ENCODE results near the gene NETO1.

The NETO1 gene

DNA sequence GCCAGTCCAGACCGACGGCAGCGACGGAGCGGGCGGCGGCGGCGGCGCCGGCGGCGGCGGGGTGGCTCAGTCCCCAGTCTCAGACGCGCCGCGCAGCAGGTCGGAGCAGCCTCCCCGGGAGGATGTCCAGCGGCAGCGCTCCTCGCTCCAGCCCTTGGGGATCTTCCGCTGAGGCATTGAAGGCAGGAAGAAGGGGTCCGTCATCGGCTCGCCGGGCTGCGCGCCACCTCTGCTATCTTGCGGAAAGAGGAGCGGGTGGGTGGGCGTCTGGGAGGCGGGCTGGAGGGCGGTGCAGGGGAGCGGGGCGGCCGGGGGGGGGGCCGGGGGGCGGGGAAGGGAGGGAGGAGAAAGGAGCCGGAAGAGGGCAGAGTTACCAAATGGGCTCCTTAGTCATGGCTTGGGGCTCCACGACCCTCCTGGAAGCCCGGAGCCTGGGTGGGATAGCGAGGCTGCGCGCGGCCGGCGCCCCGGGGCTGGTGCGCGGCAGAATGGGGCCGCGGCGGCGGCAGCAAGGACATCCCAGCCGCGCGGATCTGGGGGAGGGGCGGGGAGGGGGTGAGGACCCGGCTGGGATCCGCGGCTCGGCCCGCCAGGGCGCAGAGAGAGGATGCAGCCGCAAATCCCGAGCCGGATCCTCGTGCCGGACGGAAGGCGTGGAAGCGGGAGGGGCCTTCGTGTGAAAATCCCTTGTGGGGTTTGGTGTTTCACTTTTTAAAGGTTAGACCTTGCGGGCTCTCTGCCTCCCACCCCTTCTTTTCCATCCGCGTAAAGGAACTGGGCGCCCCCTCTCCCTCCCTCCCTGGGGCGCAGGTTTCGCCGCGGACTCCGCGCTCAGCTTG, at the start of gene NETO1:
Gene NETO1 (minus strand): TSS at position 242 of the 839 bp plus-strand sequence. CDS start 696 bp downstream, outside the sequence.
- DNase-seq: peak; percentile 20

DNA sequence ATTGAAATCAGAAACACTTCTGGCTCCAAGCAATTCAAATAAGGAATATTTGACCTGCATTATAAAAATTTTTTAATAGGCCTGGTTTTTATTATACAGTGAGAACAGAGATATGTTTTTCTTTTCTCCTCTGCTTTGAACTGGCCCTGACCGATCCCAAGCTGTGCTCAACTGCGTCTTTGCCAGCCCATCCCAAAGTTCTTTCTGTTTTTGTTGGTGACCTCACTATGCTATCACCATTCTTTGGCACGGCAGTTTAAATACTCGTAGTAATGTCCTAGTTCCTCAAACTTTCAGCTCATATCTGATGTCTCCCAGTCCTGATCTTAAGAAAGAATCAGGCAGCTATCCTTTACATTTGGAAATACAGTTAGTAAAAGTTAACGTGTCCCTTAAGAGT, 42.3 kb upstream of the NETO1 start:
- DNase-seq: no peak

GRCh38 chr18:72908181-72908580, 40.4 kb upstream of the NETO1 start:
- no peak for DNase-seq

GRCh38 chr18:72903033-72903432, 35.2 kb upstream of the NETO1 start:
- DNase-seq: no peak

- no peak for DNase-seq
Measured at GRCh38 chr18:72899338-72899737, 31.6 kb upstream of the NETO1 start.

DNA sequence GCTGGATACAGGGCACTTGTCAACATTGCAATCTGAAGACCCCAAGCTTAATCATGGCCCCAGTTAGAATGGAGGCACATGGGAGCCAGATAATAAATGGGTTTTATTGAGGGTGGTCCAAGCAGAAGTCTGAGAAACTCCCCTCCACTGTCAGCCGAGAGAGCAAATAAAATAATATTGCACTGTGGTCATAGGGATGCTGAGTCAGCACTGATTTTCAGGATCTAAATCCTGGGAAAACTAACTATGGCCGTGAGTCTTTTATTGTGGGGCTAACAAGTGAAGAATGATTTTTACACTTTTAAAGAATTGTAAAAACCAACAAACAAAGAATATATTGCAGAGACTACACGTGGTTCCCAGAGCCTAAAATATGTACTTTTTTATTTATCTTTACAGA, 31.1 kb upstream of the NETO1 start:
- no peak for DNase-seq

GRCh38 chr18:72895548-72895947, 27.8 kb upstream of the NETO1 start:
- no peak for DNase-seq

DNA sequence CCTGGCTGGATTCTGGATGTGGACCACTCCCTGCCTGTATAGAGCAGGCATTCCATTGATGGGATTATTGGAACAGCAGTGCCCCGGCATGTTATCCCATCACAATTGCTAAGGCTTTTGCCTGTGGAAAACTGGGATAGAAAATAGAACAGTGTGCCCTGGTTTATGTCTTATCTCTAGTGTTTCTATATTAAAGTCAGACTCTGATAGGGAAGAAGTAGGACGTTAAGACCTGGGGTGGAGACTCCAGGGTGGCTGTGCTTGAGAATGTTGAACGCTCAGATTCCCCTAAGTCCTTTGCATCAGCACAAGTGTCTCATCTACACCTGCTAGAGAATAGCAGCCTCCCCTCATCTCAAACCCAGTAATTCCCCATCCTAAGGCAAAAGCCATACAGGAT, 10.8 kb upstream of the NETO1 start:
- DNase-seq: no peak

- DNase-seq: no peak
Measured at GRCh38 chr18:72878143-72878542, 10.4 kb upstream of the NETO1 start.

- no peak for DNase-seq
Measured at GRCh38 chr18:72871091-72871490, 3.3 kb upstream of the NETO1 start.

DNA sequence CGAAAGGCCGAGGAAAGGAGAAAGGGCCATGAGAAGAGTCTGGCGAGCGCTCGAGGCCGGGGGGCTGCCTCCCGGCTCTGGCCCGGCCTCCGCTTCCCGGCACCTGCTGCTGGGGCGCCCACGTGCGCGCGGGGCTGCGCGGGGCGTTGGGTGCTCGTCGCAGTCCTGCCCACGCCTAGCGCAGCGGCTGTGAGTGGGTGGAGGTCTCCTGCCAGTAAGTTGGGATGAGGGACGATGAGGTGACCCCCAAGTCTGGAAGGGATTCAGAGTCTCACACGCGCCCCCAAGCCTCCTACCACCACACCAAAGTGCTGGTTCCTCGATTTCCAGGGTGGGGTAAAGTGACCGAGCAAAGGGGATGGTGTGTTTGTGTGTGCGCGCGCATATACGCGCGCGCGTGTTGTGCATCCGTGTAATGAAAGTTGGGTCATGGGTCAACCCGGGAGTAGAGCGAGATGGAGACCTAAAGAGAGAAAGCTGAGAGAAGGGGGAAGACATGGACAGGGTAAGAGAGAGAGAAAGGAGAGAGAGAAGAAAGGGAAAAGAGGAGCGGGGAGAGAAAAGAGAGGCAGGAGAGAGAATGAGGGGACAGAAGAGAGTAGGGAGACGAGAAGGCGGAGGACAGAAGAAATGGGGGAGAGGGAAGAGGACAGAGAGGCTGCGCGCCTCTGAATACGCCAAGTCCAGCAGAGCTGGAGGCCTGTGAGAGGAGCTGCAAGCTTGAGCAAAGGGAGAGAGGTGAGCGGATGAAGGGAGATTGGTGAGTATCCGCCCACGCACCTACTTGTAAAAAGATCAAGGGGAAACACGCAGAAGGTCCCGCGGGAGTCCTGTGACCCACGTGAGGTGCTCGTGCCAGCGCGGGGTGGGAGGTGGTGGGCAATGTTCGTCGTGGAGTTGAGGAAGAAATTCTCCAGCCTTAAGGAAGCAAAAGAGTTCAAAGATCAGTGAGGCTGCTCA, 1.7 kb upstream of the NETO1 start:
- no peak for DNase-seq

- DNase-seq: peak; percentile 21
Measured at GRCh38 chr18:72868585-72869225, 918 bp upstream of the NETO1 start.

DNA sequence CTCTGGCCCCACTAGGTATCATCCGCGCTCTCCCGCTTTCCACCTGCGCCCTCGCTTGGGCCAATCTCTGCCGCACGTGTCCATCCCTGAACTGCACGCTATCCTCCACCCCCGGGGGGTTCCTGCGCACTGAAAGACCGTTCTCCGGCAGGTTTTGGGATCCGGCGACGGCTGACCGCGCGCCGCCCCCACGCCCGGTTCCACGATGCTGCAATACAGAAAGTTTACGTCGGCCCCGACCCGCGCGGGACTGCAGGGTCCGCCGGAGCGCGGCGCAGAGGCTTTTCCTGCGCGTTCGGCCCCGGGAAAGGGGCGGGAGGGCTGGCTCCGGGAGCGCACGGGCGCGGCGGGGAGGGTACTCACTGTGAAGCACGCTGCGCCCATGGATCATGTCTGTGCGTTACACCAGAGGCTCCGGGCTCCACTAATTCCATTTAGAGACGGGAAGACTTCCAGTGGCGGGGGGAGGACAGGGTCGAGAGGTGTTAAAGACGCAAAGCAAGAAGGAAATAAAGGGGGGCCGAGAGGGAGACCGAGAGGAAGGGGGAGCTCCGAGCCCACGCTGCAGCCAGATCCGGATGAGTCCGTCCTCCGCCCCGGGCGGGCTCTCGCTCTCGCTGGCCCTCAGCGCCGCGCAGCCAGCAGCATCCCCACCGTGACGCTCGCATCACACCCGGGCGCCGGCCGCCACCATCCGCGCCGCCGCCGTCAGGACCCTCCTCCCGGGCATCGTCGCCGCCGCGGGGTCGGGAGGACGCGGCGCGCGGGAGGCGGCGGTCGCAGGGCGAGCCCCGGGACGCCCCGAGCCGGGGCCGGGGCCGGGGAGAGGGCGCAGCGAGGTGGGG, 664 bp downstream of the NETO1 start:
- DNase-seq: peak; percentile 16

GRCh38 chr18:72866442-72866900, 1.3 kb downstream of the NETO1 start:
- no peak for DNase-seq

- no peak for DNase-seq
Measured at GRCh38 chr18:72863754-72864153, 4.0 kb downstream of the NETO1 start.

DNA sequence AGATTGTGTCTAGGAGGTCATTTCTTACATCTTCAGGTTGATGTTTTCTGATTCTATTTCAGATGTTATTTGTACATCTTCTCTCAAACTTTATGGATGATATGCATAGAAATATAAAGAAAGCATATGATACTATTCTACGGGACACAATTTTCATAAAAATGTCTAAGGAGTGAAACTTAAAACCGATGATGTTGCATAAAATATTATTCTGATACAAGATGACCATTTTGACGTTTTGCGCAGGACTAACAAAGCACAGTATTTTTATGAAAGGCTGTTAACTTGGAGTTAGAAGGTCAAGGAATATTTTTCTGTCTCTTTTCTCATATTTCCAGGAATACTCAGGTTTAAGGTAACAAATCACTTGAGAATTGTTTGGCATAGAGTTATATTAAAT, 8.7 kb downstream of the NETO1 start:
- no peak for DNase-seq

DNA sequence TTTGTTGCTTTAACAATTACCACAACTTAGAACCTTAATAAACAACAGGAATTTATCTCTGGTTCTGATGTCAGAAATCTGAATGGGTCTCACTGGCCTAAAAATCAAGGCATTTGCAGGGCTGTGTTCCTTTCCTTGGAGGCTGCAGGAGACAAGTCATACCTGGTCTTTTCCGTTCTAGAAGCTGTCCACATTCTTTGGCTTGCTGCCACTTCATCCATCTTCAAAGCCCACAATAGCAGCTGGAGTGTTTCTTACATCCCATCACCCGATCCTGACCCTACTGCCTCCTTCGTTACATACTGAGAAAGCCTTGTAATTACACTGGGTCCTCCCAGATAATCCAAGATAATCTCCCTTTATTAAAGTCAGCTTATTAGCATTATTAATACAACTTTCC, 18.1 kb downstream of the NETO1 start:
- DNase-seq: no peak

DNA sequence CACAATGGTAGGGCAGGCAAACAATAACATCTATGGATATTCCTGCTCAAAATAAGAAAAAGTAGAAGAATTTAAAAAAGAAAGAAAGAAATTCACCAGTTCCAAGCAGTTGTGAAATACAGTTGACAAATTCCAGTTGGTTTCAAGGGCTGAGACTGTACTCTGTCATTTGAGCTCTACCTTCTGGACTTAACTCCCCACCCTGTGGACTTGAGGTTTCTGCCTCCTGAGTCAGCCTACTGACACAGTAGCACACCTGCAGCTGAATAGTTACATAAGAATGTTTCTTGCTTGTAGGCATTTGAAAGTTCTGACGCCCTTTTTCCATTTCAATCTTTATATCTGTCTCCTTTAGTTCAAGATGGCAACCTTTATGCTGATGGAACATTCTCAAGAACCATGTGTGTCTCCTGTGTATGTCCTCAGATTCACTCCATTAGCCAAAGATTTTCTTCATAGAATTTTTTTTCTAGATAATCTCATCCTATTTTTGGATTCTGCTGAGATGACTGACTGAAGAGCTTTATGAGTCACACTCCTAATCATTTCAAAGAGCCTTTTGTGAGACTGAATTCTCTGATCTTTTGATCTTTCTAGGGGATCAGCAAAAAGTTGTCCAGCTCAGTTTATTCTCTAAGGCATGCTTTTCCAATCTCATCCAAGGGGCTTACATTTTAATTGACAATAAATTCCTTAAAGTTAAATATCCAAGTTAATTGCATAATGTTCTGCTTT, 19.1 kb downstream of the NETO1 start:
- no peak for DNase-seq

- no peak for DNase-seq
Measured at GRCh38 chr18:72847771-72848170, 20.0 kb downstream of the NETO1 start.

DNA sequence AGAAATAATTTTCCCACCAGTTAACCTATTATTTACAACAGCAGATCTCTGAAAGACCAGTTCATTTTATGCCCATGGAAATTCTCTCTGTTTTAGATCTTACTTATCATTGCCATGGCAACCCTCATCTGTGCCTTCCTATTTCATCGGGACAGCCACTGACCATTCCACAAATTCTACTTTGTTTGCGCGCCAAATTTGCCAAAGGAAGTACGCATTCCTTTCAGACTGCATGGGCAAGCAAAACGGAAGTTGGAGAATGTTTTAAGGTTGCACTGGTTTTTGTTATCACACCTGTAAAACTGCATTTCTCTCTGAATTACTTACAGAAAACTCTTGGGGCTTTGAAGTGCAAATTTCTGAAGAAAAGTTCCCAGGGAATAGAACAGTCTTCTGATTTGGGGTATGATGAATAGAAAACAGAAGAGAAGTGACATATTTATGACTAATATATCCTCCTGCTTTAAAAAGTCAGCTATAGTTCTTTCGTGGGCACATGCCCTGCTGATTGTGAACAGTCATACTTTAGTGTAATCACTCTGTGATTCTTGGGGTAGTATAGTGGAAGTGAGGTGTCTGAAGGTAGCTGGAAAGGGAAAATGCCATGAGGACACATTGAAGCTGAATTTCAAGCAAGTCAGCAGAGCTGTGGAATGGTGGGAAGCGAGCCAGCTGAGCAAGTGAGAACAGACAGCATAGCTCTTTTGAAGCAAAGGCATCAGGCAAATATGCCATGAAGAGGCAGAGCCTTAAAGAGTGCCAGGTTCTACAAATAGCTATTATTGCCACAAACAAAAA, 20.9 kb downstream of the NETO1 start:
- no peak for DNase-seq

- DNase-seq: no peak
Measured at GRCh38 chr18:72843743-72844142, 24.0 kb downstream of the NETO1 start.
